ENCODE results near the gene CCDC110.

DNA sequence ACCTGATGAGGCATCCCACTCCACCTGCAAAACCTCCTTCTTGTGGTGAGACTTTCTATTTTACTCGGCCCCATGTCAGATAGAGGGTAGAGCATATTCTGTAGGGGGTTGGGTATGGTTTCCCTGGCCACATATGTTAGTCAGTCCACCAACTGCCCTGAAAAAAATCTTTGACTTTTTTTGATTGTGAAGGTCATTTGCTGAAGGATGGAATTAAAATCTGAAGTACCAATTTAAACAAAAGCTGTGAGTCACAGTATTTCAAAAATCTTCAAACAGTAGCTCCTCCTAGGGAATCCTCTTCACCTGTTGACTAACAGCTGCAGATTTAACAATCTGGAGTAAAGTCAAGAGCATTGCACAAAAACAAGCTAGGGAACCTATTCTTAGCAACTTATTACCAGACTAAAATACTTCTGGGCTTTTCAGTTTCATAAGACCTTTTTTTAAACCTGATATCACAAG lies 8.0 kb upstream of the CCDC110 start:
- TF ChIP-seq SMAD3 (CRISPR knock-in tag; IDR thresholded peaks at IDR 0.05): no peak
- no peak for TF ChIP-seq FOXJ3 (CRISPR knock-in tag; IDR thresholded peaks at IDR 0.05; ENCODE audit: borderline replicate concordance)
- TF ChIP-seq, protein P1, sequence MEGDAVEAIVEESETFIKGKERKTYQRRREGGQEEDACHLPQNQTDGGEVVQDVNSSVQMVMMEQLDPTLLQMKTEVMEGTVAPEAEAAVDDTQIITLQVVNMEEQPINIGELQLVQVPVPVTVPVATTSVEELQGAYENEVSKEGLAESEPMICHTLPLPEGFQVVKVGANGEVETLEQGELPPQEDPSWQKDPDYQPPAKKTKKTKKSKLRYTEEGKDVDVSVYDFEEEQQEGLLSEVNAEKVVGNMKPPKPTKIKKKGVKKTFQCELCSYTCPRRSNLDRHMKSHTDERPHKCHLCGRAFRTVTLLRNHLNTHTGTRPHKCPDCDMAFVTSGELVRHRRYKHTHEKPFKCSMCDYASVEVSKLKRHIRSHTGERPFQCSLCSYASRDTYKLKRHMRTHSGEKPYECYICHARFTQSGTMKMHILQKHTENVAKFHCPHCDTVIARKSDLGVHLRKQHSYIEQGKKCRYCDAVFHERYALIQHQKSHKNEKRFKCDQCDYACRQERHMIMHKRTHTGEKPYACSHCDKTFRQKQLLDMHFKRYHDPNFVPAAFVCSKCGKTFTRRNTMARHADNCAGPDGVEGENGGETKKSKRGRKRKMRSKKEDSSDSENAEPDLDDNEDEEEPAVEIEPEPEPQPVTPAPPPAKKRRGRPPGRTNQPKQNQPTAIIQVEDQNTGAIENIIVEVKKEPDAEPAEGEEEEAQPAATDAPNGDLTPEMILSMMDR (CRISPR knock-in tag; IDR thresholded peaks at IDR 0.05): no peak
- TF ChIP-seq, protein P2, sequence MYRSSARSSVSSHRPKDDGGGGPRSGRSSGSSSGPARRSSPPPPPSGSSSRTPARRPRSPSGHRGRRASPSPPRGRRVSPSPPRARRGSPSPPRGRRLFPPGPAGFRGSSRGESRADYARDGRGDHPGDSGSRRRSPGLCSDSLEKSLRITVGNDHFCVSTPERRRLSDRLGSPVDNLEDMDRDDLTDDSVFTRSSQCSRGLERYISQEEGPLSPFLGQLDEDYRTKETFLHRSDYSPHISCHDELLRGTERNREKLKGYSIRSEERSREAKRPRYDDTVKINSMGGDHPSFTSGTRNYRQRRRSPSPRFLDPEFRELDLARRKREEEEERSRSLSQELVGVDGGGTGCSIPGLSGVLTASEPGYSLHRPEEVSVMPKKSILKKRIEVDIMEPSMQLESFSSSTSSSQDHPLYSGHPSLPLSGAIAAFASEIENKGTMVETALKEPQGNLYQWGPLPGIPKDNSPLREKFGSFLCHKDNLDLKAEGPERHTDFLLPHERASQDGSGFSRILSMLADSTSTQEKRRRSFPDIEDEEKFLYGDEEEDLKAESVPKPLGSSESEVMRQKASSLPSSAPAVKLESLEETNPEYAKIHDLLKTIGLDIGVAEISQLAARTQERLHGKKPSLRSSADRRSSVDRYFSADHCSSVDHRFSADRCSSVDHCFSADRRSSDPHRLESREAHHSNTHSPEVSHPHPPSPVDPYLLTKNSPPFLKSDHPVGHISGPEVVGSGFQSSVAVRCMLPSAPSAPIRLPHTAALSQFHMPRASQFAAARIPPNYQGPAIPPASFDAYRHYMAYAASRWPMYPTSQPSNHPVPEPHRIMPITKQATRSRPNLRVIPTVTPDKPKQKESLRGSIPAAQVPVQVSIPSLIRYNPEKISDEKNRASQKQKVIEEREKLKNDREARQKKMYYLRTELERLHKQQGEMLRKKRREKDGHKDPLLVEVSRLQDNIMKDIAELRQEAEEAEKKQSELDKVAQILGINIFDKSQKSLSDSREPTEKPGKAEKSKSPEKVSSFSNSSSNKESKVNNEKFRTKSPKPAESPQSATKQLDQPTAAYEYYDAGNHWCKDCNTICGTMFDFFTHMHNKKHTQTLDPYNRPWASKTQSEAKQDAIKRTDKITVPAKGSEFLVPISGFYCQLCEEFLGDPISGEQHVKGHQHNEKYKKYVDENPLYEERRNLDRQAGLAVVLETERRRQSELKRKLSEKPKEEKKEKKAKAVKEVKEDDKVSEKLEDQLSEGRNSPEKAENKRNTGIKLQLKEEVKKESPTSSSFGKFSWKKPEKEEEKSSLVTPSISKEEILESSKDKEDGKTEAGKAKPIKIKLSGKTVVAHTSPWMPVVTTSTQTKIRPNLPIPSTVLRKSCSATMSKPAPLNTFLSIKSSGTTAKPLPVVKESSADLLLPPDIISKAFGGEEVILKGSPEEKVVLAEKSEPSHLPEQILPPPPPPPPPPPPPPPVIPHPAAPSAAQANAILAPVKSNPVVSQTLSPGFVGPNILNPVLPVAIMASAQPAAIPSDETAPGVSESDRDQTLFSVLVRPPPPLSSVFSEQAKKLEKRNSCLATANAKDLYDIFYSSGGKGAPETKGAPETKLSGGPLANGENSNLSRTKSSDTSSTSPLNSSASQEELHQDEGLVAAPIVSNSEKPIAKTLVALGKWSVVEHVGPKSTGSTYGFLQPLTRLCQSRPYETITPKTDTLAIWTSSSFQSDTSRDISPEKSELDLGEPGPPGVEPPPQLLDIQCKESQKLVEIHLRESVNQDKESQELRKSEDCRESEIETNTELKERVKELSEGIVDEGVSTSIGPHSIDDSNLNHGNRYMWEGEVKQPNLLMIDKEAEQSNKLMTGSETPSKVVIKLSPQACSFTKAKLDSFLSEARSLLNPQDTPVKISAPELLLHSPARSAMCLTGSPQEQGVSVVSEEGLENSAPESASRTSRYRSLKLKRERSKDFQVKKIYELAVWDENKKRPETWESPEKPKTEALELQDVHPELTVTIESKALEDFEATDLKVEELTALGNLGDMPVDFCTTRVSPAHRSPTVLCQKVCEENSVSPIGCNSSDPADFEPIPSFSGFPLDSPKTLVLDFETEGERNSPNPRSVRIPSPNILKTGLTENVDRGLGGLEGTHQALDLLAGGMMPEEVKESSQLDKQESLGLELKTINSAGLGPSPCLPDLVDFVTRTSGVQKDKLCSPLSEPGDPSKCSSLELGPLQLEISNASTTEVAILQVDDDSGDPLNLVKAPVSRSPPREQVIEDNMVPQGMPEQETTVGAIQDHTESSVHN (CRISPR knock-in tag; IDR thresholded peaks at IDR 0.05): no peak
- no peak for TF ChIP-seq HNRNPLL (IDR thresholded peaks at IDR 0.05; ENCODE audit: low read depth, low read length, poor library complexity, severe bottlenecking)
- no peak for TF ChIP-seq HOXA9 (CRISPR knock-in tag; IDR thresholded peaks at IDR 0.05; ENCODE audit: borderline replicate concordance)
- TF ChIP-seq MED13 (CRISPR knock-in tag; IDR thresholded peaks at IDR 0.05): no peak
- TF ChIP-seq NR2C2 (CRISPR knock-in tag; IDR thresholded peaks at IDR 0.05; ENCODE audit: borderline replicate concordance): no peak
